Stimulated activated CD4-positive, alpha-beta T cell treated with anti-CD3 and anti-CD28 coated beads, Interleukin-1b, Interleukin-23, amount 100 ng/mL, for 48 hours (primary cell): ENCODE results near the gene SORT1.
"Not testable (repeated sequence)": the region's sequence is repeated elsewhere in the genome, so short reads cannot be mapped to it uniquely, and the experiment has no call there.

ENCODE experiments used
- DNase-seq: peaks from one replicate; pipeline ENCODE4 v3.0.0-alpha.2; 2020

SORT1 gene

DNA sequence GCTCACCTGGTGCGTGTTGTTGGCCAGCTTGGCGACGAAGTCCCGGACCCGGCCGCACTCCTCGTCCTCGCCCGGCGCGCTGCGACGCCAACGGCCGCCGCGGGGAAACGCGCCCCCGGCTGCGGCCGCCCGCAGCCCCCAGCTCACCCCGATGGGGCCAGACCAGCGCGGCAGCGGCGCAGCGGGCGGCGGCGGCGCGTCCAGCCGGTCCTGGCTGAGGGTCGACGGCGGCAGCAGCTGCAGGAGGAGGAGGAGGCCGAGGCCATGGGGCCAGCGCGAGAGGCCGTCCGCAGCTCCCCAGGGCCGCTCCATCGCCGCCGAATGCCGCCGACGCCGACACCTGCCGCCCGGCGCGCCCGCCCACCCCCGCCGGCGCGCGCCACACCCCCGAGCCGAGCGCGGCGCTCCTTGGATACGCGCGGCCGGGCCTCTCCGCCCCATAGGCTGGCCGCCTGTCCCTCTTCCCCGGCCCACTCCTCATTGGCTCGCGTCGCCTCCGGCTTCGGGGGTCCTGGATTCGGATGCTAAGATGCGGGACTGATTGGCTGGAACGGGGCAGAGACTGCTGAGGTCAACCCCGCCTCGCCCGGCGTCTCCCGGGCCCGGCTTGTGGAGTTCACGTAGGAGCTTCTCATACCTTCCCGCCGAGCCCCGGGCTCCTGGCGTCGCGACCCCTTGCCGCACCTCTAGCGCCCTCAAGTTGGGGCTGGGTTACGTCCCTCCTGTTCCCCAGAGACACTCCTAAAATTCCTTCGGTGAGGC is at the start of gene SORT1:
SORT1 (minus strand) TSS at position 338 of the 762 bp plus-strand sequence; CDS start at position 312, 26 bp downstream.
- DNase-seq = peak; percentile 30

DNA sequence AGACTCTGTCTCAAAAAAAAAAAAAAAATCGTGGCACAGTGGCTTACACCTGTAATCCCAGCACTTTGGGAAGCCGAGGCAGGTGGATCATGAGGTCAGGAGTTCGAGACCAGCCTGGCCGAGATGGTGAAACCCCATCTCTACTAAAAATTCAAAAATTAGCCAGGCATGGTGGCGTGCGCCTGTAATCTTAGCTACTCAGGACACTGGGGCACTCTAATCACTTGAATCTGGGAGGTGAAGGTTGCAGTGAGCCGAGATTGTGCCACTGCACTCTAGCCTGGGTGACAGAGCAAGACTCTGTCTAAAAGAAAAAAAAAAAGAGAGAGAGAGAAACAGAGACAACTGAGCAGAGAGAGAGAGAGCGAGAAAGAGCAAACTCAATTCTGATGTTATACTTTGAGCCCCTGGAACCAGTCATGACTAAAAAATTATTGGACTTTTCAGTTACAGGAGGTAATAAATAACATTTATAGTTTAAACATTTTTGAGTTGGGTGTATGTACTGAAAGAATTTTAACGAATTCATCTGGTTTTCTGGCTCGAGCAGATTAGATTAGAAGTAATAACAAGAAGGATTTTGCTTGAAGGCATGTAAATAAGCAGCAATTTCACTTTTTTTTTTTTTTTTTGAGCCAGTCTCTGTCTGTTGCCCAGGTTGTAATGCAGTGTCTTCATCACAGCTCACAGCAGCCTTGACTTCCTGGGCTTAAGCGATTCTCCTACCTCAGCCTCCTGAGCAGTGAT is 48.4 kb upstream of the SORT1 start:
- DNase-seq = not testable (repeated sequence)

DNA sequence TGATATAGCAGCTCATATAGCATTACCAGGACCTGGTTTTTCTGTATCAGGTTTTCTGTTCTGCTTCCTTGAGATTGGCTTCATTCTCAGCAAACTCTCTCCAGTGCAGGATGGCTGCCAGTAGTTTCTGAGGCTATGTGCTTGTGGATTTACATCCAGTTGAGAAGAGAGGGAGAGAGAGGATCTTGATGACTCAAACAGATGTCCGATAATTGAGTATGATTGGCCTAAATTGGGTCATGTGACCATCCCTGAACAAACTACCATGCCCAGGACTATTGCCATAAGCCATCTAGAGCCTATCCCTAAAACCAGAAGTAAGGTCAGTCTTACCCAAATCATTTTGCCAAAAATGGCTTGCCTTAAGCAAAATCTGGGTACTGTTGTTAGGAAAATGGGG is 46.6 kb upstream of the SORT1 start:
- no peak for DNase-seq

DNA sequence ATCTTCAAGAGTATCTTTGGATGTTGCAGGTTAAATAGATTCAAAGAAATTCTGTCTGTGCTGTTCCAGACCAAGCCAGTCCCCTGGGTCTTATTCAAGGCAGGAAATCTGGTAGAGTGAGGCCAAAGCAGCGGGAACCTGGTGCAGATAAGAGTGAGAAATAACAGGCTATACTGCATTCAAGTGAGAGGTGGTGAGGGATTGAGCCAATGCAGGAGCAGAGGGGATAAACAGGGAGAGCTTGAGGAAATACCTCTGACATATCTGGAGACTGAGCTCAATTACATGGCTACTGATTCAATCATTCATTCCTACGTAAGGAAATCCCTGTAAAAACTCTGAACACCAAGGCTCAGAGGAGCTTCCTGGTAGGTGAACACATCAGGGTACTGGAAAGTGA is 45.8 kb upstream of the SORT1 start:
- no peak for DNase-seq

DNA sequence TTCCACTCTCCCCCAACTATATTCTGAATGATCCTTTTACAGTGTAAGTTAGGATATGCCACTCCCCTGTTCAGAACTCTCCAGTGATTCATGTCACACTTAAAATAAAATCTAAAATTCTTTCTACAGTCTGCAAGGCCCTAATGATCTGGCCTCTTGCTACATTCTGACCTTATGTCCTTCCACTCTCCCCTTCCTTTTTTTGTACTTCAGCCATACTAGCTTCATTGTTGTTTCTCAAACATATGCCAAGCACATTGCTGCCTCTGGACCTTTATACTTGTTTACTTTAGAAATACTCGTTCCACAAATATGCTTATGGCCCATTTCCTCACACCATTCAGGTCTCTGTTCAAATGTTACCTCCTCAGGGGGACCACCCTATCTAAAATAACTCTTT is 43.4 kb upstream of the SORT1 start:
- no peak for DNase-seq

DNA sequence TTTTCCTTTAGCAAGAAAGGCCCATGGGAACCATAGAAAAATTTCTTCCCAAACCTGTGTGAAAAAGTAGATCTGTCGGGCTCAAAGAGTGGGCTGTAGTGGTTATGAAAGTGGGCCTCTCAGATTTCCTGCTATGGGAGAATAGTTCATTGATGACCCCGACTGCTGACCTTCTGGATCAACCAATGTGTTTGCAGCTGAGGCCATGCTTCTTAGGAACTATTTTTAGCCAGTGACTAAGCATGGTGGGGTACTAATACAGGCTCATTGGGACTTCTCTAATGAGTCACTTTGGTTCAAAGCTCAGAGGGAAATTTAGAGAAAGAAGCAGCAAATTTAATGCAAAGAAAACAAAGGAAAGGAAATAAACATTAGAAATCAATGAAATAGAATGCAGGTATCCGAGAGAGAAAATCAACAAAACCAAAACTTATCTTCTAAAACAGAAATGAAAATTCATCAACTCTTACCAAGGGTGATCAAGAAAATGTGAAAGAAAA is 41.1 kb upstream of the SORT1 start:
- DNase-seq = no peak

DNA sequence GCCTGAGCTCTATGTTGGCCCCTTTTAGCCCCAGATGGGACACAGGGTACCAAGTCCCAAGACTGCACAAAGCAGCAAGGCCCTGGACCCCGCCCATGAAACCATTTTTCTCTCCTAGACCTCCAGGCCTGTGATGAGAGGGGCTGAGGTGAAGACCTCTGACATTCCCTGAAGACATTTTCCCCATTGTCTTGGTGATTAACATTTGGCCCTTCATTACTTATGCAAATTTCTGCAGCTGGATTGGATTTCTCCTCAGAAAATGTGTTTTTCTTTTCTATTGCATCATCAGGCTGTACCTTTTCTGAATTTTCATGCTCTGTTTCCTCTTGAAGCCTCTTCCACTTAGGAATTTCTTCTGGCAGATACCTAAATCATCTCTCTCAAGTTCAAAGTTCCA is 36.8 kb upstream of the SORT1 start:
- no peak for DNase-seq

DNA sequence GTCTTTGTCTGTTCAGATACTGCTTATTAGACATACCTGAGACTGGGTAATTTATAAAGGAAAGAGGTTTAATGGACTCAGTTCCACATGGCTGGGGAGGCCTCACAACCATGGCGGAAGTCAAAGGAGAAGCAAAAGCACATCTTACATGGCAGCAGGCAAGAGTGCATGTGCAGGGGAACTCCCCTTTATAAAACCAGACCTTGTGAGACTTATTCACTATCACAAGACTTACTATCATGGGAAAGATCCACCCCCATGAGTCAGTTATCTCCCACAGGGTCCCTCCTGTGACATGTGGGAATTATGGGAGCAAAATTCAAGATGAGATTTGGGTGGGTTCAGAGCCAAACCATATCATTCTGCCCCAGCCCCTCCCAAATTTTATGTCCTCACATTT is 35.6 kb upstream of the SORT1 start:
- DNase-seq = no peak

DNA sequence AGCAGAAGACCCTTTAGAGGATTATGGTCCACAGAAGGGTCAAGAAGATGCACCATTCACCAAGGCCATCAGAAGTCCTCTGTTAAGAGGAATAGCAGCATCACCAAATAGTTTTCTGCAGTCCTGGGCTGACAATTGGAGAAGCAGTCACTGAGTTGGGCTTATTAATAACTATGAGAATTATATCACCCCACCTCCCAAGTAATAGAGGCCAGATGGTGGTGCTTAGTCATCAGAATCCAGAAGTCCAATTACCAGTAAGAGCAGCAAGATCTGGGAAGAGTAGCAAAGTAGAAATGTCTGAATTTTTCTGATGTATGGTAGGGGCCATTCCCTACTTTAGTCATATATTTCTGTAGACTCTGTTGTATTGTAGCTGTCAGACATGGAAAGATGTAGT is 34.6 kb upstream of the SORT1 start:
- no peak for DNase-seq

DNA sequence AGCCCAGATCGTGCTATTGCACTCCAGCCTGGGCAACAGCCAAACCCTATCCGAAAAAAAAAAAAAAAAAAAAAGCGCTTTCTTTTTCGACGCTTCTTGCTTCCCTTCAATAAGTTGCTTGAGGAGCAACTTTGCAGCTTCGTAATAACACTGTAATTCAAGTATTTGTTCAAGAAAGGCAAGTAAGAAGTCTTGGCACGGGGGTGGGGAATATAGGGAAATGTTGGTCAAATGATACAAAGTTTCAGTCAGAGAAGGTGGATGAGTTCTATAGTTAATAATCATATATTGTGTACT is 29.4 kb upstream of the SORT1 start:
- DNase-seq = no peak

DNA sequence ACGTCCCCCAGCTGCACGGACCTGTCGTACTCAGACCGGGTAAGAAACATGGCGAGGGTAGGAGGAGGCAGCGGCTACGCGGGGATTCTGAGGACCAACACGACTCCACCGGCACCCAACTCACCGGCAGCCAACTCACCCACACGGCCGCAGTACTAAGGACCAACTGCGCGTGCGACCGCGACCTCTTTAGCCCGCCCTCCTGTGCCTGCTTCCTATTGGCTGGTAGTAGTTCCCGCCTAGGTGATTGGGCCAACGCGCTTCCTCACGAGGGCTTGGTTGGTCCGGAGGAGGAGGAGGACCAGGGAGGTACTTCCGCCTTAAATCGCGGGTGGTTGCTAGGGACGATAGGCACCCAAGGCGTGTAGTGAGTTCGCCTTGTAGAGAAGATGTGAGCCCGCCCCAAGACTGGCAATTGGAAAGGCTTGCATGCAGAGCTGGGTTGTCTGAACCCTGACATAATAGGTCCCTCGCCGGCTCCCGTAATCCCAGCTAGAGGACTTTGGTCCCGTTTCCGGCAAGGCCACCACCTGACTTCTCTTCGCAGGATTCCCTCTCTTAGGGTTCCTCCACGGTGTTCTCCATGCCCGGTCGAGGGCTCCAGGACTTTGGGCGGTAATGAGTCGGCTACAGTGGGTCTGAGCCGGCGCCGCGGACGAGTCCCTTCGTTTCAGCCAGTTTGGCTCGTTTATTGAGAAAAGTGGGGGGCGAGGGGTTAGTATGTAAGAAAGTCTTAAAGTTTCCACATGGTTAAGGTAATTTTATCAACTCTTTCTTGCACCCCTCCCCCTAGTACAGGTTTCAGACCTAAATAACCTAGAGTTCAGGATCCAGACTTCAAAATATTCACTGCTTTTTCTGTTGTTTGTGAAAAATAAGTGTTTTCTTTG is 28.8 kb upstream of the SORT1 start, which contains the start of gene PSMA5:
PSMA5 (minus strand) TSS at position 168 of the 890 bp plus-strand sequence; CDS start at position 50, 118 bp downstream.
- DNase-seq = peak; percentile 98

DNA sequence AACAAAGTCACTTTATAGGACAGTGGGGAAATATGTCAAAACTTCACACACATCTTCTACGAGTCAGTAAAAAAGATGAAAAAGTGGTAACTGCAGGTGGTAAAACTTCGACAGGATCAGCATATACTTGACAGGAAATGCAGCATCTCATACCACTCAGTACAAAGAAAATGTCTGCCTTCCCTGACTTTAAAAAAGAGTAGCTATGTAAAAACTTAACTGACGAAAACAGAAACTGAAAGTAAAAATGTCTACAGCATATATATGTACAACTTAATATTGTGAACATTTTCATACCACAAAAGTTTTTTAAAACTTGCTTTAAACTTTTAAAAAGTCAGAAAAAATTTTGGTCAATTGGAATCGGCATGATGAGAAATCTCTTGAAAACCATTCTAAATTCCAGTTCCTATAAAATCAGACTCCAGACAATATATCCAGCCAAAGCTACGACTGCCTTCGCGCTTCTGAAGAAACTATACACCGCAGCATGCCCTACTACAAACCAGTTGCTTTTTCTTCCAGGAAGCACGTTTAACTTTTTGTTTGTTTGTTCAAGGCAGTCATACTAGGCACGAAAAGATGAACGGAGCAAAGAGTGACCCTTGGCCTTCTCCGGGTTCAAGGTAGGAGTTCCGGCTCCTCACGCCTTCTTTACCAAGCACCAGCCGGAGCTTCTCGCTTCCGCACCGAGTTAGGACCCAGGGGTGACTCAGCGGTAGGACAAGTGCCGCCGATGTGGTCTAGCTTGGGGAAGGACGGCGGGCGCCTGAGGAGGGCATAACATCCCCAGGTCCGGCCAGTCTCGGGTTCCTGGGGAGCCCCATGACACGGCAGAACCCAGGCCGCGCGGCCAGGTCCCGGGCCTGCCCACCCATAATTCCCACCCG is 27.9 kb upstream of the SORT1 start:
- DNase-seq = peak; percentile 78

DNA sequence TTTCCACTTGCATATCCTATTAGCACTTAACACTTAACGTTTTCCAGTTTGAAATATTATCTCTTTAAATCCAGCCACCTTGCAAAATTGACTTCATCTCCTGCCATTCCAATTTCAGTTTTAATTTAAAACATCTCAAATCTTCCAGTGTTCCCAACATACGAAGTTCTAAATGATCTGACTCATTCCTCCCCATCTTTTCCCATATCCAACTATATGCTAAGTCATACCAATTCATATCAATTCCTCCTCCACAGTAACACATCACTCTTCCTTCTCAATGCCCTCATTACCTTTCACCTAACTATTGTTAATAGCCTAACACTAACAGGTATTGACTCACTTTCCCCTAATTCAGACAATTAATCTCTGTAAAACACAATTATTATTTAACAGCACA is 25.8 kb upstream of the SORT1 start:
- DNase-seq = no peak

DNA sequence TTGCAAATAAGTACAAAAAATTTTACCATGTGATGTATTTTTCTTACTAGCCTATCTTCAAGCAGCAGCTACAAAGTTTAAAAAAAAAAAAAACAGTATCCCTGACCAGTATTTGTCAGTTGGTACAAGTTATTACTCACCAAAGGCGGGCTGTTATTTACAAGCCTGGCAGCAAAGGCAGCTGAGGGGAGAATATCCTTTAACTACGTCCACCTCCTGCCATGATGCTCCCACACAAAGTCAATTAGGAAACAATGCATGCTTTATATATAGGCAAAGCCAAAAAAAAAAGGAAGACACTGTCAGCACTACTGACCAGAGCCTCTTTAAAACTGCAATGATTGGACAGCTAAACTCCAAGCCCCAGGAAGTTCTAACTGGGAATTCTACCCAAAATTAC is 14.8 kb upstream of the SORT1 start:
- no peak for DNase-seq

DNA sequence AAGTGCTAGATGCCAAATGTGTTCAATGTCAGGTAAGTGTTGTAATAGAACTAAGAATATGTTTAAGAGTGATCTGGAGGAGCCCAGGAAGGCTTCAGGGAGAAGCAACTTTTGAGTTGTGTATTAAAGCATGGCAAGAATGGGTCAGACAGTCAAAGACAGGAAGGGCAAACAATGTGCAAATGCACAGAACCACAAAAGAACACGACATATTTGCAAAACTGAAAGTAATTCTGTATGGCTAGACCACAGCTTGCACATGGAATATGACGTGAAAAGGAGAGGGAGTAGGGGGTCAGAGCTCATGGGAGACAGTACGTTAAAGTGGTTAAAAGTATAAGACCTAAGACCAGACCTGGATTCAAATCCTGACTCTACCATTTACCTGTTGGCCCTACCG is 7.1 kb upstream of the SORT1 start:
- no peak for DNase-seq

DNA sequence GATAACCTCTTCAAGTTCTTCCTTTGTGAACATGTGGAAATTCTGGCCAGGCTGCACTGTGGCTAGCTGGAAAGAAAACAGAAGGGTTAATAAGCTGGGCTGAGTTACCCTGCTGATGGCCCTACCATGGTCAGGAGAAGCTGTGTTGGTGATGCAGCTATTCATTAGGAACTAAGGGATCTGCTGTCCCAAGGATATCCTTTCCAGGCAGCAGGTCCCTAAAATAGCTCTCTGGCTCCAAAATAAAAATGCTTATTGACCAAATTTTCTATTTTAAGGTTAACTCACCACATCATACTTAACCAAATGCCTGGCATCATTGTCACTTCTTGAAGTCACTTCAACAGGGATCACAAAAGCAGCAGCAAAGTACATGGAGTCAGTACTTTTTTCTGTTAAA is 4.3 kb upstream of the SORT1 start:
- DNase-seq = no peak

DNA sequence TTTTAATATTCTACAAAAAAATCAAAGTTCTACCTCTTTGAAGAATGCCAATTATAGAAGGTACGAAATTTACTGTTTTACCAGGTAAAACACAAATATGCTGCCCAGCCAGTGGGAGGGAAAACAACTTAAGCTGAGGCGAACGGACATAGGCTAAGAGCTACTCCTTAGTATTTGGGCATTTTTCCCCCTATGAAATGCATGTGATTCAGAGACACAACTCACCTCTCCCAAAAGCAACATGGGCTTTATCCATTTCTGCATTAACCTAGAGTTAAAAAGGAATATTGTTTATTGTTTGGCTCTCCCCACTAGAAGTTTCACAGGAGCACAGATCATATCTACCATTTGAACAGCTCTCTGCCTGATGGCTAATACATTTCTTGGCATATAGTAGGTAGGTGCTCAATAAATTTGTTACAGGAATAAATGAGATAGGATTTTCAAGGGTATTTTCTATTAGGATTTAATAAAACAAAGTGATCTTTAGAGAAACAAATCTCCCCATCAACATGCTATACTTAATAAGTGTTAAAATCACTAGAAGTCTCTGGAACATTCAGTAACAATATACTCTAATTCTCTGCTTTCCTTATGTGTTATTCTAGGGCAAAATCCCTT is 2.4 kb upstream of the SORT1 start:
- no peak for DNase-seq

DNA sequence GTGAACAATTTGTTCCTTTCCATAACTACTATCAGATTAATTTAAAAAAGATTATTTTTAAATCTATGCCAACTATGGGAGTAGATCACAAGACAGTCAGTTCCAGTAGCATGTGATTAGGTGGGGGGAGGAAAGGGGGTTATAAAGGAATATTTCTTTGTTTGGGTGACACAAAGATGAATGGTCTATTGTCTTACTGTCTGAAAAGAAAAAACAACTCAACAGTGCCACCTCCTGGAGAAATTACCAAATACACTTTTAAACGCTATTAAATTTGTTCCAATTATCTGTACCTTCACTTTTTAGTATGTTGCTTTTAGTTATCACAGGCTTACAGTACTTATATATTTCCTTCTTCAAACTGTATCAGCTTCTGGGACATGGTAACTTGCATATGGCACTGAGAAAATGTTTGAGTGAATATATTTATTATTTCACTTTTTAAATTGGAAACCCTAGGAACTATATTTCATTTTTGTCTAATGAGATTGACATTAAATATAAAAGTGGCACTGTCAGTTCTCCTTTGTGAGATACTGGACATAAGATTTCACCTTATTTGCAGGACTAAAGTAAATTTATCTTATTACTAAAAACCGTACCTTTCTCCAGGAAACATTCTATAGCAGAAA is 1.7 kb upstream of the SORT1 start:
- DNase-seq = no peak

DNA sequence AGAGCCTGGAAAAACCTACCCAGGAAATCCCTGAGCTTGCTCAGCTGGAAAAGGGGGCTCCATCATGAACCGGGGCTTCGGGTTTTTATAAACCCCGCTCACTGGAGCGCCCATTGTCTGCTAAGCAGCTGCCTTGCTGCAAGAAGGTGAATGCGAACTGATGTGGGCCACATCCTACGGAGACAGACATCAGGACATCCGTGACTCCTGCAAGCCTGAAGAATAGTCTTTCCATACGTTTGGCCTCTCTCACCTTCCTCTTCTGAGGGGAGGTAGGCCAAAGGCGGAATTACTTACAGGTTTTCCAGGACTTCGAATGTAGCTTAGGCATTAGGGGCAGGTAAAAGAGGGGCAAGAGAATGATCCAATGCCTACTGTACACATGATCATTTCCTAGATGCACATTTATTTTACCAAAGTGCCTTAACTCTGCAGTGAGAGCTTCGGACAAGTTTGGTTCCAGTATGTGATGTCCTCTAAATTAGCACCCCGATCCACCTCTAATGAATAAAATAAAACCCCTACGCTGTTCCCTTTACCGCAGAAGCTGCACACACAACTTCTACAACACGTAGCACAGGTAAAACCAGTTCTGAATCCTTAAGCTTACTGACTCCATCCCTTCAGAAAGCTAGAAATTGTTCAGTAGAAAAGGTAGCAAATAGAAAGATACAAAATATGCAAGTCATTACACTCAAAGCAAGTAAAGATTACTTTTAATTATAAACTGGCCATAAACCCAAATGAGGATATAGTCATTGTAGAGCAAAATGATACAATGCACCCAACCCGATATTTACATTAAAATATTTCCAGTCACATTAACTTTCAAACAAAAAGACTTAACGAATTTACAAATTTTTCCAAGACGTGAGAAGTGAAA is 866 bp upstream of the SORT1 start:
- DNase-seq = no peak

DNA sequence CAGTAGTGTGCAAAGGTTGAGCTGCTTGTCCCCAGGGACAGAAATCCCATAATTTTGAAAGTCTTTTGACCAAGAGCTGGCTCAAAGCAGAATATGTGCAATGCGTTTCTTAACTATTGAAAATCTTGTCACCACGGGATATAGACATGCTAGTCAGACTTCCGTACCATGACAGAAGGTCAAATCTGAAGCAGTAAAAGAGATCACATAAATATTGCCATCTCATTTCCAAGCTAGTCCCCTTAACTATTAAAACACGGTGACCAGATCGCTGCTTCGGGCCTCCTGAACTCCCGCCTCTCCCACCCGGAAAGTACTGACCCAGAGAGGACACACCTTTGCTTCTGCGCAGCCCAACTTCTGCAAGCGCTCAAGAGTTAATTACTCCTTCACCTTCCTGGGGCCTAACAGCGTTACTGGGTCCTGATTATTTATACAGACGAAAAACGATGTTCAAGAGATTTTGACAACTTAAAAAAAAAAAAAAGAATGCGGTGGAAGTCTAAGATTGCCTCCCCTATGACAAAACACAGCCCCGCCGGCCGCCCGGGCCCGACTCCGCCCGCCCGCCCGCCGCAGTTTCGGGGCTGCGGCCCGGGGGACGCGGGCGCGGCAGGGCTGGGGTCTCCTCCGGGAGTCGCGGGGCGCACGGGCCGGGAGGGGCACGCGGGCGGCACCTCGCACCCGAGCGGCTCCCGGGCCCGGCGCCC is 692 bp downstream of the SORT1 start:
- no peak for DNase-seq
